Esophagus squamous epithelium (tissue), 4 donors: Measurements from ENCODE around the gene NR3C1.

Experiments used
- CTCF ChIP-seq, 6 experiments: fragments of 450-650 bp in 4 of 6; fragments of 200-600 bp in 2 of 6; sonication (generic) in 2 of 6; IDR thresholded peaks; one replicate each; pipeline ENCODE4 v1.5.1; 2016 to 2019; ENCODE audit warnings: antibody characterized with exemption in 6 of 6, mild to moderate bottlenecking in 4 of 6, moderate library complexity in 4 of 6
- POLR2A ChIP-seq, 4 donors: fragments of 450-650 bp; IDR thresholded peaks; one replicate each; pipeline ENCODE4 v1.6.1; 2017; ENCODE audit warnings: antibody characterized with exemption in 4 of 4, mild to moderate bottlenecking in 4 of 4, moderate library complexity in 3 of 4

GRCh38 chr5:143395638-143396352 is 7.7 kb downstream of the NR3C1 start:
- no peak for TF ChIP-seq CTCF (IDR thresholded peaks at IDR 0.05)
- no peak for TF ChIP-seq POLR2A (IDR thresholded peaks at IDR 0.05)
